ENCODE results near the gene RLN1.
"Not testable (repeated sequence)": the region's sequence is repeated elsewhere in the genome, so short reads cannot be mapped to it uniquely, and the experiment has no call there.

Gene RLN1

DNA sequence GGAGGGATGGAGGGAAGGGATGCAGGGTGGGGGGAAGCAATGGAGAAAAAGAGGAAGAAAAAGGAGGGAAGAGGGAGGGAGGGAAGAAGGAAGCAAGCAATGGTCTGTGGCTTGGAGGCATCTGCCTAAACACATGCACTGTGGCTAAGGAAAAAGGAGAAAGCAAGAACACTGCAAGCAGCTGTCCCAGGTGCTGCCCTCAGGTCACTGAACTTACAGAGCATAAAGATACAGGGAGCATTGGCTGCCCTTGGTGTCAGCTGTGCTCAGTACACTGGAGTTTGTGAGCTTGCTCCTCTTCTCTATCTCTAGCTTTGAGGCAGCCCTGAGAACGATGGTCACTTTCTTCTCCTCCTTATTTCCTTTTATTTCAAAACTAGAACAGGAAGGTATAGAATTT, 18.1 kb downstream of the RLN1 start:
- DNase-seq (ENCODE audit: low read depth in 2 of 2) = not testable (repeated sequence)

DNA sequence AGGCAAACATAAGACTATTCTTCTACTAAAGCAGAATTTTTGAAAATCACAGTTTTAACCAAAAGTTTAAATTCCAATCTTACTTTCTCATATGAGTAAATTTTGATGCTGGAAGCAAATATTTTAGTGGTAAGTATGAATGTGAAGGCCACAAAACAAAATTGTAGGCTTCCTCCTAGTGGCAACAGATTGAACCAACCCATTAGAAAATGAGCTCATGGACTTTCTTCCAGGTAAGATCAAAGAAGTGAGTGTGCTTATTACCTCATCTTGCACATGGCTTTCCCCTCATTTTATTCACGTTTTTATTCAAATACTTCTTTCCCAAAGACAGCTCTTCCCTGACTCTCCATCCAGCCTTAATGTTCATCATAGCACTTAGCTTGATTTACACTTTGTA, 18.6 kb downstream of the RLN1 start:
- DNase-seq (ENCODE audit: low read depth in 2 of 2) = no peak

DNA sequence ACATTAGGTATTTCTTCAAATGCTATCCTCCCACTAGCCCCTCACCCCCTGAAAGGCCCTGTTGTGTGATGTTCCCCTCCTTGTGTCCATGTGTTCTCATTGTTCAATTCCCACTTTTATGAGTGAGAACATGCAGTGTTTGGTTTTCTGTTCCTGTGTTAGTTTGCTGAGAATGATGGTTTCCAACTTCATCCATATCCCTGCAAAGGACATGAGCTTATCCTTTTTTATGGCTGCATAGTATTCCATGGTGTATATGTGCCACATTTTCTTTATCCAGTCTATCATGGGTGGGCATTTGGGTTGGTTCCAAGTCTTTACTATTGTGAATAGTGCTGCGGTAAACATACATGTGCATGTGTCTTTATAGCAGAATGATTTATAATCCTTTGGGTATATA, 23.3 kb downstream of the RLN1 start:
- not testable (repeated sequence) for DNase-seq (ENCODE audit: low read depth in 2 of 2)

DNA sequence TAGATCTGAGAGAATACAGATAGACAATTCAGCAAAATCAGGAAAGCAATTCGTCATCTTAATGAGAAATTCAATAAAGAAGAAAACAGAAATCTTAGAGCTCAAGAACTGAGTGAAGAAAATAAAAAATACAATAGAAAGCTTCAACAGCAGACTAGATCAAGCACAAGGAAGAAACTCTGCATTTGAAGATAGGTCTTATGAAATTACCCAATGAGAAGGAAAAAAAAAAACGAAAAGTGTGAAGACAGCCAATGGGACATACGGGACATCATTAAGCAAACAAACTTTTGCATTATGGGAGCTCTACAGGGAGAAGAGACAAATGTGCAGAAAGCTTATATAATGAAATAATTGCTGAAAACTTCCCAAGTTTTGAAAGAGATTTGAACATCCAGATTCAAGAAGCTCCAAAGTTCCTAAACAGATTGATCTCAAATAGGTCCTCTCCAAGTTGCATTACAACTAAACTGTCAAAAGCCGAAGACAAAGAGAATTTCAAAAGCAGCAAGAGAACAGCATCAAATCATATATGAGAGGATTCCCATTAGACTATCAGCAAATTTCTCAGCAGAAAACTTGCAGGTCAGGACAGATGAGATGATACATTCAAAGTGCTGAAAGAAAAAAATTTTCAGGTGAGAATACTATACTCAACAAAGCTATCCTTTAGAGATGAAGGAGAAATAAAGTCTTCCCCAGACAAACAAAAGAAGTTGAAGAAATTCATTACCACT, 24.3 kb downstream of the RLN1 start:
- DNase-seq (ENCODE audit: low read depth in 2 of 2) = no peak

DNA sequence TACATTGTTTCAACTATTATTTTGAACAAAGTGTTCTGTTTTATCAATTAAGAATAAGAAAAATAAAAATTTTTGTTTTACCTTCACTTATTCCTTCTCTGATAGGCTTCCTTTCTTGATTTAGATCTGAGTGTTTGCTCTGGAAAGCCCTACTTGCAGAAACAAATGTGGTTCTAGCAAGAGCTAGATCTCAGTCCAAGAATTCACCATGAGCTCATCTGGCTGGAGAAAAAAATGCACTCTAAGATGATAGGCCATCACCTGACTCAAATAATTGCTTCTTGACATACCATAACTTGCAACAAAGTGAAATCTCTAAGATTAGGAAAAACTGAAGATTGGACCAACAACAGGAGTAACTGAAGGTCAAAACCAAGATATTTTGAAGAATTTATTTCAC, 28.8 kb downstream of the RLN1 start:
- DNase-seq (ENCODE audit: low read depth in 2 of 2) = no peak

DNA sequence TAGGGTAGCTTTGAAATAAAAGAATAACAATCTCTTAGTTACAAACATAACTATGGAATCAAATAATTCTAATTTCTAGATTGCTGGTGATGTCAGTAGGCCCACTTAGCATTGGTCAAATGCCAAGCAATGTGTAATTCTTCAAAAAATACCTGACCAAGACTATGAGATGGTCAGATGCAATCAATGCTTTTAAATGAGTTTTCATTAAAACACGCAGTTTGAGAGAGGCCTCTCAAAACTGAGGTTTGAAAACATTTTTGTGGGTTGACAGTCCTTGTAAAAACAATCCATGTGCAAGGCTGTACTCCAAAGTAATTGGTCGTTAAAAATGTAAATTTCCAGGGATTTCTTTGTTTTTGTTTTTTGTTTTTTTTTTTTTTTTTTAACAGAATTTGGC, 33.9 kb downstream of the RLN1 start:
- no peak for DNase-seq (ENCODE audit: low read depth in 2 of 2)

DNA sequence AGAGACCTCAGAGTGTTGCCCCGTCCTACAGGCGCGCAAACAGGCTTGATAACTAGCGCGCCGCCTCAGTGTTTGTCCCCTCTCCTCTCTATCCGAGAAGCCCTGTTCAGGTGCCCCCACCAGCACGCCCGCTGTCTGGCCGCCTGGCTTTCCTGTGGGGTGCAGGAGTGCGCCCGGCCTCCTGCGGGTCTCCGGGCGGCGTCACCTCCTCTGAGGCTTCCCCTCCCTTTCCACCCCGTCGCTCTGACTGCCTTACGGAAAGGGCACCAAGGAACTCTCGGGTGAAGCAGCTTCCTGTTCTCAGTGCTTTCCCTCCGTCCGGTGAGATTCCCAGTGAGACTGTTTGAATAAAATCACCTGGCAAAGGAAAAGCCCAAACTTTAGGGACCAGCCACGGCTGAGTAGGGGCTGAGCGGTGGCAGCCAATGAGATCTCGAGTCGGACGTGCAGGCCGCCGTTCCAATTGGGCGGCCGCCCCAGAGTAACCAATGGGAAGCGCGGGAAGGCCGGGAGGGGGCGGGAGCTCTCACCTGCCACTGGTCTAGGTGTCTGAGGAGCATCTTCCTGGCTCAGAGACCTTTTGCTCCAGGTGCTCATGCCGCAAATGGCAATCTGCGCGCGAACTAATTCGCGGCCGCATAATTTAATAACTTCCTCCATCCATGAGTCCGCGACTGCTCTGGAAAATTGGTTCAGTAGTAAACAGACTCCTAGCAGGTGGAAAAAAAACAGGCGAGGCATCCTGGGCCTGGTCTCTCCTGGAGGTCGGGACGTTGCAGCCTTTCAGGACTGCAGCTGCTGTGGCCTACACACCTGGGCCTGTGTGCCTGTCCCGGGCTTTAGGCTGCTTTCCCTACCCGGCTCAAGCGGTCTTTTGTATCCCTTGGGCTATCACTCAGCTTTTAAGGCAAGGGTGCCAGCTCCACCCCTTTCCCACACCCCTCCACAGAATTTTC, 35.6 kb downstream of the RLN1 start, which contains the start of gene RLN2:
Gene RLN2 (minus strand): TSS at position 877 of the 956 bp plus-strand sequence. CDS start 136 bp downstream, at position 741.
- not testable (repeated sequence) for DNase-seq (ENCODE audit: low read depth in 2 of 2)

DNA sequence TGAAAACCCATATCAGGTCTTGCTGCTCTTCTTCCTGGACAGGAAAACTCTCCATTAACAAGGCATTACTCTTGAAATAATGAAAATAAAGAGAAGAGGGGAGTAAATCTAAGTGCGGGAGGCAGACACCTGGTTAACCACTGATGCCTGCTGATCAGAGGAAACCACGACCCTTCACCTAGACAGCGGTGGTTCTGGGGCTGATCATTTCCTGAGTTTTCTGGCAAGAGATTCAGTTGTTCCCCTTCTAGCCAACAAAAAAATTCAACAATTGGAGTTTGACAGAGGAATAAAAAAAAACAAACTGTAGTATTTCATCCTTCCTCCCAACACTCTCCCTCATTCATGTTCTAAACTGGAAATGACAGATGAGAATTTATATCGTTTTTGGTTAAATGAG, 38.1 kb downstream of the RLN1 start:
- DNase-seq (ENCODE audit: low read depth in 2 of 2) = no peak

DNA sequence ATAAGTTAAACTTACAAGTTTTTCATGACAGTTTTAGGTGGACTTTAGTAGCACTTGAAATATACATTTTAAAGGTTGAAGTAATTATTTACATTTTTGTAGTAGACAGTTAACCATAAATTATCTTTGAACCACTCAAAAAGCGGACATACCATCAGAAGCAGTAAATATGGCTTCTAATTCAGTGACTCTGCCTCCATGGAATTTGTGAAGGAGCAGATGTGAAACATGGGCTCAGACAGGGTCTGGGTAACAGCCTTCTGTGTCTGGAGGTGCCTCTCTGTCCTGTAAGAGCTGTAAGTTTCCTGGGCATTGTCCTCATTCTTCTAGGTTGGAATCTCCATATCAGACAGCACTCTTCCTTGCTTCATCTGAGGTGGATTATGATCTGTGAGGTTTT, 47.5 kb downstream of the RLN1 start:
- no peak for DNase-seq (ENCODE audit: low read depth in 2 of 2)

DNA sequence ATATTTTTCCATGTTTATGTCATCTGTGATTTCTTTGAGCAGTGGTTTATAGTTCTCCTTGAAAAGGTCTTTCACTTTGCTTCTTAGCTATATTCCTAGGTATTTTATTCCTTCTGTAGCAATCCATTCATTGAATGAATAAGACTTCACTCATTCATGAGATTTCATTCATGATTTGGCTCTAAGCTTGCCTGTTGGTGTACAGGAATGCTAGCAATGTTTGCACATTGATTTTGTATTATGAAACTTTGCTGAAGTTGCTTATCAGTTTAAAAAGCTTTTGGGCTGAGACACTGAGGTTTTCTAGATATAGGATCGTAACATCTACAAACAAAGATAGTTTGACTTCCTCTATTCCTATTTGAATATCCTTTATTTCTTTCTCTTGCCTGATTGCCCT, 51.1 kb downstream of the RLN1 start:
- DNase-seq (ENCODE audit: low read depth in 2 of 2) = no peak

DNA sequence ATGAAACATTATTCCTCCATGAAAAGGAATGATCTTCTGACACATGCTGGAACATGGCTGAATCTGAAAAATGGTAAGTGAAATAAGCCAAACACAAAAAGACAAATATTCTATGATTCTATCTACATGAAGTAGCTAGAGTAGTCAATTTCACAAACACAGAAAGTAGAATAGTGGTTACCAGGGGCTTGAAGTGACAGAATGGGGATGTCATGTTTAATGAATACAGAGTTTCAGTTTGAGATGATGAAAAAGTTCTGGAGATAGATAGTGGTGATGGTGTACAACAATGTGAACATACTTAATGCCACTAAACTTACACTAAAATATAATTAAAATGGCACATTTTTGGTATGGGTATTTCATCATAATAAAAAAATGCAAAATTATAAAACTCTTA, 53.4 kb downstream of the RLN1 start:
- DNase-seq (ENCODE audit: low read depth in 2 of 2) = no peak
